Heart left ventricle (tissue), 13 donors: ENCODE results near the gene MTLN.

Experiments
- CTCF ChIP-seq, 12 donors: fragments of 200-600 bp; sonication (generic) in 4 of 12; IDR thresholded peaks; one replicate each; pipeline versions ENCODE4 v1.5.0 to v1.8.0; 2018 to 2022; ENCODE audit warnings: antibody characterized with exemption in 12 of 12, mild to moderate bottlenecking in 5 of 12
- POLR2A ChIP-seq, 2 donors: fragments of 450-650 bp; IDR thresholded peaks; one replicate each; pipeline ENCODE4 v1.6.1; 2017; ENCODE audit warnings: antibody characterized with exemption in 2 of 2, mild to moderate bottlenecking in 2 of 2, moderate library complexity in 2 of 2
- donor health status: ischemic (EF 13 %, LVEDD 7.1; RV severe dilation, severe dysfunction).
- donor health status: DM: no; HTN: yes; CAD: no.
- donor health status: DM: no; HTN: no; CAD: no.
- donor health status: ischemic (EF 25% LVEDD 6.9; RV normal size, moderate dysfunction).
- donor health status: ischemic (EF 25% LVEDD 5.7; RV mildly dilated, moderate dysfunction).
- donor health status: ischemic (EF 35%, LVEDD 5.7; RV mildly dilated, moderate dysfunction).
- donor health status: nonischemic (EF 11% LVEDD 7.7; RV severe dilation, severe dysfunction).
- donor health status: DM: yes; HTN: yes; CAD: no.
- donor health status: PGD.
- donor health status: ischemic (EF 29% LVEDD 5.4; RV normal size, mild dysfunction).
- donor health status: nonischemic (EF 23%, LVEDD 6.1; RV moderate dilation, normal function).

GRCh38 chr2:110205660-110206455 lies 6.5 kb downstream of the MTLN start:
- no peak for TF ChIP-seq CTCF (IDR thresholded peaks at IDR 0.05)
- TF ChIP-seq POLR2A (IDR thresholded peaks at IDR 0.05) = no peak
